OCI-LY7 (cell line): ENCODE results near the gene CCDC190.

Experiments used
- EZH2phosphoT487 ChIP-seq: fragments of 200-600 bp; sonication (generic); IDR thresholded peaks from 2 replicates; pipeline ENCODE4 v1.6.1; 2018; ENCODE audit warnings: low read depth, borderline replicate concordance, mild to moderate bottlenecking, mixed run types, antibody characterized with exemption, low read length, moderate library complexity, mixed read lengths
- TF ChIP-seq, protein P1 (sequence below): fragments of 200-600 bp; sonication (generic); conservative IDR thresholded peaks from 2 replicates; pipeline ENCODE4 v1.5.1; 2014; ENCODE audit warnings: mild to moderate bottlenecking, antibody characterized with exemption, low read length, moderate library complexity, mixed read lengths

DNA sequence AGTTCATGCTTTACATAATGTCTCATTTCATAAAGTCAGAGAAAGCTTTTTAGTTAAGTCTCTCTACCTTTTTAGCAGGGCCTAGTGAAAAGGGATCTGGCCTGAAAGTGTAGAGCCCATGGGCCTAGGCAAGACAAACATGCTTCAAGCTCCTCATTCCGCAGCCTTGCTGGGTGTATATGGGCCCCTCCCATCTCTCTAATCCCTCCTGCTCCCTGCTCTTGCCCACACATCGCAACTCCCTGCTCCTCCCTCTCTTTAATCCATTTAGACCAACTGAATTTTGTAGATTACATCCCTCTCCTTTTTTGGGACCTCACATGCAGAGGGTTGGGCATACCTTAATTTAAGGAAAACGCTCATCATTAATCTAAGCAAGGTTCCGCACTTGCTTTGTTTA, 42.3 kb upstream of the CCDC190 start:
- TF ChIP-seq, protein P1, sequence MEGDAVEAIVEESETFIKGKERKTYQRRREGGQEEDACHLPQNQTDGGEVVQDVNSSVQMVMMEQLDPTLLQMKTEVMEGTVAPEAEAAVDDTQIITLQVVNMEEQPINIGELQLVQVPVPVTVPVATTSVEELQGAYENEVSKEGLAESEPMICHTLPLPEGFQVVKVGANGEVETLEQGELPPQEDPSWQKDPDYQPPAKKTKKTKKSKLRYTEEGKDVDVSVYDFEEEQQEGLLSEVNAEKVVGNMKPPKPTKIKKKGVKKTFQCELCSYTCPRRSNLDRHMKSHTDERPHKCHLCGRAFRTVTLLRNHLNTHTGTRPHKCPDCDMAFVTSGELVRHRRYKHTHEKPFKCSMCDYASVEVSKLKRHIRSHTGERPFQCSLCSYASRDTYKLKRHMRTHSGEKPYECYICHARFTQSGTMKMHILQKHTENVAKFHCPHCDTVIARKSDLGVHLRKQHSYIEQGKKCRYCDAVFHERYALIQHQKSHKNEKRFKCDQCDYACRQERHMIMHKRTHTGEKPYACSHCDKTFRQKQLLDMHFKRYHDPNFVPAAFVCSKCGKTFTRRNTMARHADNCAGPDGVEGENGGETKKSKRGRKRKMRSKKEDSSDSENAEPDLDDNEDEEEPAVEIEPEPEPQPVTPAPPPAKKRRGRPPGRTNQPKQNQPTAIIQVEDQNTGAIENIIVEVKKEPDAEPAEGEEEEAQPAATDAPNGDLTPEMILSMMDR, result no peak
- TF ChIP-seq EZH2phosphoT487, result no peak
